Parathyroid adenoma (tissue), 2 donors: Measurements from ENCODE around the gene RAB11FIP3.

Source experiments
- H2AFZ ChIP-seq: fragments of 300-600 bp; sonication (generic); one replicate; pipeline ENCODE4 v1.7.0; 2017; ENCODE audit warnings: antibody characterized with exemption, mild to moderate bottlenecking
- H3K27ac ChIP-seq: fragments of 300-600 bp; sonication (generic); one replicate; pipeline ENCODE4 v1.7.0; 2017
- H3K27me3 ChIP-seq: fragments of 300-600 bp; sonication (generic); one replicate; pipeline ENCODE4 v1.7.0; 2017; ENCODE audit warnings: low read length; ENCODE audit not compliant: control insufficient read depth, insufficient read depth
- H3K36me3 ChIP-seq: fragments of 300-600 bp; sonication (generic); one replicate; pipeline ENCODE4 v1.7.0; 2017; ENCODE audit warnings: low read length; ENCODE audit not compliant: control insufficient read depth, insufficient read depth
- H3K4me1 ChIP-seq: fragments of 300-600 bp; sonication (generic); one replicate; pipeline ENCODE4 v1.7.0; 2017; ENCODE audit warnings: control low read depth
- H3K4me2 ChIP-seq: fragments of 300-600 bp; sonication (generic); one replicate; pipeline ENCODE4 v1.7.0; 2017; ENCODE audit warnings: low read length
- H3K4me3 ChIP-seq: fragments of 300-600 bp; sonication (generic); one replicate; pipeline ENCODE4 v1.7.0; 2017; ENCODE audit warnings: low read depth, low read length
- H3K79me2 ChIP-seq: fragments of 300-600 bp; sonication (generic); one replicate; pipeline ENCODE4 v1.7.0; 2017; ENCODE audit warnings: control low read depth
- H3K9ac ChIP-seq: fragments of 300-600 bp; sonication (generic); one replicate; pipeline ENCODE4 v1.7.0; 2017; ENCODE audit warnings: mild to moderate bottlenecking
- H3K9me3 ChIP-seq: fragments of 300-600 bp; sonication (generic); one replicate; pipeline ENCODE4 v1.7.0; 2017; ENCODE audit warnings: low read length; ENCODE audit not compliant: control insufficient read depth
- TF ChIP-seq, protein P1 (sequence below): fragments of 300-600 bp; sonication (generic); IDR thresholded peaks from one replicate; pipeline ENCODE4 v1.7.0; 2017; ENCODE audit warnings: antibody characterized with exemption, mild to moderate bottlenecking
- donor health status: primary hyperparathyroidism.

Gene RAB11FIP3

DNA sequence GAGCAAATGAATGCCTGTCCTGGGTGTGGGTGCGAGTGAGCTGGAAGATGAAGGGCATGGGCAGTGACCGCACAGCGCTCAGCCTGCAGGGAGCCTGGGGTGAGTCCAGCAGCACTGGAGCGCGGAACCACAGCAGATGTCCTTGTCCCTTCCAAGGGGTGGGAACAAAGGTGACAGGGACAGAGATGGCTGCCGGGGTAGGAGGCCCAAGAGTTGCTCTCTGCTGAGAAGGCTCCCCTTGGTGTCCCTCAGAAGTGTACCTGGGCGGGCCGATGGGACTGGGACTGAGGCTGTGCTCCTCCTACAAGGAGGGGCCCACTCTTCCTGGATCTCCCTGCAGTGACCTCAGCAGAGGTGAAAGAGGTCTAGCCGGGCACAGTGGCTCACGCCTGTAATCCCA, 36.1 kb upstream of the RAB11FIP3 start:
- no peaks in the 10 kb centered on the region for H3K9me3 ChIP-seq
- H3K9ac ChIP-seq, result no peak overlapping the region
- no peak overlapping the region for H3K4me2 ChIP-seq
- no peak overlapping the region for H3K4me3 ChIP-seq
- TF ChIP-seq, protein P1, sequence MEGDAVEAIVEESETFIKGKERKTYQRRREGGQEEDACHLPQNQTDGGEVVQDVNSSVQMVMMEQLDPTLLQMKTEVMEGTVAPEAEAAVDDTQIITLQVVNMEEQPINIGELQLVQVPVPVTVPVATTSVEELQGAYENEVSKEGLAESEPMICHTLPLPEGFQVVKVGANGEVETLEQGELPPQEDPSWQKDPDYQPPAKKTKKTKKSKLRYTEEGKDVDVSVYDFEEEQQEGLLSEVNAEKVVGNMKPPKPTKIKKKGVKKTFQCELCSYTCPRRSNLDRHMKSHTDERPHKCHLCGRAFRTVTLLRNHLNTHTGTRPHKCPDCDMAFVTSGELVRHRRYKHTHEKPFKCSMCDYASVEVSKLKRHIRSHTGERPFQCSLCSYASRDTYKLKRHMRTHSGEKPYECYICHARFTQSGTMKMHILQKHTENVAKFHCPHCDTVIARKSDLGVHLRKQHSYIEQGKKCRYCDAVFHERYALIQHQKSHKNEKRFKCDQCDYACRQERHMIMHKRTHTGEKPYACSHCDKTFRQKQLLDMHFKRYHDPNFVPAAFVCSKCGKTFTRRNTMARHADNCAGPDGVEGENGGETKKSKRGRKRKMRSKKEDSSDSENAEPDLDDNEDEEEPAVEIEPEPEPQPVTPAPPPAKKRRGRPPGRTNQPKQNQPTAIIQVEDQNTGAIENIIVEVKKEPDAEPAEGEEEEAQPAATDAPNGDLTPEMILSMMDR, result no peak
- H2AFZ ChIP-seq, result no peak overlapping the region
- no peaks in the 10 kb centered on the region for H3K27me3 ChIP-seq
- H3K4me1 ChIP-seq, result no peaks in the 10 kb centered on the region
- no peaks in the 10 kb centered on the region for H3K36me3 ChIP-seq
- H3K79me2 ChIP-seq, result no peaks in the 10 kb centered on the region
- H3K27ac ChIP-seq, result no peak overlapping the region

DNA sequence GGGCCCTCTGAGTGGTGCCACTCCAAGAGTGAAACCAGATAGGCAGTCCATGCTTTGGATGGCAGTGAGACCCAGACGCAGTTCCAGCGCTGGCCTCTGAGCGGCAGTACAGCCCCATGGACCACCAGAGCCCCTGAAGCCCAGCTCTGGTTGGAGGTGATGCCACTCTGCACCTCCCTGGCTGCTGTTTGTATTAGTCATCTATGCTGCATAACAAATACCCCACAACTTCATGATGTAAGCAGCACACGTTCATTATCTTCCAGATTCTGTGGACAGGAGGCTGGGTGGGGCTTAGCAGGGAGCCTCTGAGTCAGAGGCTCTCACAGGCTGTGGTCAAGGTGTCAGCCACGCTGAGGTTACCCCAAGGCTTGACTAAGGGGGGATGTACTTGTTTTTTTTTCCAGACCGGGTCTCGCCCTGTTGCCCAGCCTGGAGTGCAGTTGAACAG, 33.5 kb upstream of the RAB11FIP3 start:
- Histone ChIP-seq H3K27me3 (no peaks in the 10 kb centered on the region), H3K79me2 (no peaks in the 10 kb centered on the region), H3K9me3 (no peaks in the 10 kb centered on the region), H3K4me2 (no peak overlapping the region), H3K4me3 (no peak overlapping the region), H3K27ac (no peak overlapping the region), H2AFZ (no peak overlapping the region), H3K9ac (no peak overlapping the region), H3K36me3 (no peaks in the 10 kb centered on the region), H3K4me1 (peaks cover 7% of the 10 kb centered on the region)
- TF ChIP-seq, protein P1, result peak; percentile 42

DNA sequence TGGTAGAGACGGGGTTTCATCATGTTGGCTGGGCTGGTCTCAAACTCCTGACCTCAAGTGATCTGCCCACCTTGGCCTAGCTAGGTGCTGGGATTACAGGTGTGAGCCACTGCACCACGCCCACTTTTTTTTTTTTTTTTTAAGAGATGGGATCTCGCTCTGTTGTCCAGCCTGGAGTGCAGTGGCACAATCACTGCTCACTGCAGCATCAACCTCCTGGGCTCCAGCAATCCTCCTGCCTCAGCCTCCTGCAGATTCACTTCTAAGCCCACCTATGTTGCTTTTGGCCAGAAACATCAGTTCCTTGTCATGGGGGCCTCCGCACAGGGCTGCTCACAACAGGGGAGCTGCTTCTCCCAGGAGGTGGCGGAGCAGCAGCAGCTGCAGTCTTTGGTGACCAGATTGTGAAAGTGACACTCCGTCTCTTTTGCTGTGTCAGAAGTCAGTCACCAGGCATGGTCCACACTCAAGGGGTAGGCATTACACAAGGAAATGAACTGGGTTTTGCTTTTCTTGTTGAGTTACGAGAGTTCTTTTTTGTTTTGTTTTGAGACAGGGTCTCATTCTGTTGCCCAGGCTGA, 32.9 kb upstream of the RAB11FIP3 start:
- Histone ChIP-seq H3K27ac (no peak overlapping the region), H3K4me3 (no peak overlapping the region), H3K9ac (no peak overlapping the region), H3K4me1 (peaks cover 7% of the 10 kb centered on the region), H3K9me3 (no peaks in the 10 kb centered on the region), H3K36me3 (no peaks in the 10 kb centered on the region), H3K79me2 (no peaks in the 10 kb centered on the region), H3K4me2 (no peak overlapping the region), H3K27me3 (no peaks in the 10 kb centered on the region), H2AFZ (no peak overlapping the region)
- TF ChIP-seq, protein P1, result no peak

DNA sequence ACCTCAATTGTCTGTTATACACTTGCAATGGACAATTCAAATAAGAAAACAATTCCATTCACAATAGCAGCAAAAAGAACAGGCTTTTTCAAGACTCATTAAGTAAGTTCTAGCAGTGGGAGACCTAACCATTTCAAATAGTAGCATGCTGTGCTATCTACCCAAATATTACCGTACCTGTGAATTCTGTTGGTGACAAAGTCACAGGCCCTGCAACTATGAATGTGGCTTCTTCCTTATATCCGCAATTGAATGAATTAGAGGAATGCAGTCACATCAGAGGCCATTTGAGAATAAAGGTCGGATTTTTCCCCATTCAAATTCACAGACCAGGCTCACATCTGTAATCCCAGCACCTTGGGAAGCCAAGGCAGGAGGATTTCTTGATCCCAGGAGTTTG, 29.2 kb upstream of the RAB11FIP3 start:
- no peaks in the 10 kb centered on the region for H3K36me3 ChIP-seq
- peak overlapping the region; percentile 90 for H3K27ac ChIP-seq
- H3K9me3 ChIP-seq, result no peaks in the 10 kb centered on the region
- H3K79me2 ChIP-seq, result peaks cover 2% of the 10 kb centered on the region
- H3K4me1 ChIP-seq, result peaks cover 10% of the 10 kb centered on the region
- H3K9ac ChIP-seq, result no peak overlapping the region
- H2AFZ ChIP-seq, result peak overlapping the region; percentile 96
- TF ChIP-seq, protein P1, result no peak
- peak overlapping the region; percentile 35 for H3K4me3 ChIP-seq
- peak overlapping the region; percentile 75 for H3K4me2 ChIP-seq
- H3K27me3 ChIP-seq, result no peaks in the 10 kb centered on the region

DNA sequence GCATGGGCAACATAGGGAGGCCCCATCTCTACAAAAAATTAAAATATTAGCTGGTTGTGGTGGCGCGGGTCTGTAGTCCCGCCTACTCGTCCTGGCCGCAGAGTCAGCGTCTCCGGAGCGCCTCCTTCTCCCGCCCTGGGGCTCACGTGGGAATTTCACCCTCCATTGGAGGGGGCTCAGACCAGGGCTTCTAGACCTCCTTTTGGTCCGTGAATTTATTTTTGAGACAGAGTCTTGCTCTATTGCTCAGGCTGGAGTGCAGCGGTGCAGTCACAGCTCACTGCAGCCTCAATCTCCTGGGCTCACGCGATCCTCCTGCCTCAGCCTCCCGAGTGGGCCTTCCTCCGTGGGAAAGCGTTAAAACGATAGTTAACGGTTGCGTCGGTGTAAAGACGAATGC, 28.8 kb upstream of the RAB11FIP3 start:
- H3K4me1 ChIP-seq, result peaks cover 10% of the 10 kb centered on the region
- H3K36me3 ChIP-seq, result no peaks in the 10 kb centered on the region
- no peaks in the 10 kb centered on the region for H3K9me3 ChIP-seq
- peak overlapping the region; percentile 35 for H3K4me3 ChIP-seq
- no peaks in the 10 kb centered on the region for H3K27me3 ChIP-seq
- H3K27ac ChIP-seq, result peak overlapping the region; percentile 90
- TF ChIP-seq, protein P1, result no peak
- no peak overlapping the region for H3K9ac ChIP-seq
- H3K79me2 ChIP-seq, result peaks cover 2% of the 10 kb centered on the region
- H3K4me2 ChIP-seq, result peak overlapping the region; percentile 75
- peak overlapping the region; percentile 96 for H2AFZ ChIP-seq
